ENCODE results near the gene ZDHHC9.

ZDHHC9 gene

DNA sequence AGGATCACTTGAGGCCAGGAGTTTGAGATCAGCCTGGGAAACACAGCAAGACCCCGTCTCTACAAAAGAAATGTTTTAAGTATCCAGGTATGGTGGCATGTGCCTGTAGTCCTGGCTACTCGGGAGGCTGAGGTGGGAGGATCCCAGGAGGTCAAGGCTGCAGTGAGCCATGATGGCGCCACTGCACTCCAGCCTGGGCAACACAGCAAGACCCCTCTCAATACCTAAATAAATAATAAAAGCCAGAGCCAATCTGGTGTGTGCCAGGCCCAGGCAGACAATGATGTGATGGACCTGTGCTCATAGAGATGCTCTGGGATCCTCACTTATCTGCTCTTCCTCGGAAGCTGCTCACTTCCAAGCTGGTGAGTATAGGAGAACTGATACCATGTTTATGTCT is 82.1 kb downstream of the ZDHHC9 start:
- Histone ChIP-seq H3K36me3 (ENCODE audit: insufficient read depth, low read length) (no peaks in the 10 kb centered on the region), H3K4me3 (ENCODE audit: low read length, poor library complexity, severe bottlenecking) (no peak overlapping the region), H3K27me3 (ENCODE audit: insufficient read depth, low read length, poor library complexity, severe bottlenecking) (no peaks in the 10 kb centered on the region), H3K4me2 (ENCODE audit: low read depth, low read length, poor library complexity, severe bottlenecking) (no peak overlapping the region), H3F3A (ENCODE audit: low read depth) (no peaks in the 10 kb centered on the region), H2AFZ (ENCODE audit: low read length) (no peak overlapping the region), H3K4me1 (ENCODE audit: insufficient read depth, low read length, poor library complexity, severe bottlenecking) (peaks cover 50% of the 10 kb centered on the region), H3K9ac (ENCODE audit: low read depth, low read length, poor library complexity, severe bottlenecking) (no peak overlapping the region), H3K9me2 (replicated peaks; ENCODE audit: low read depth, low read length) (no peaks in the 10 kb centered on the region), H3K9me3 (ENCODE audit: insufficient read depth, low read depth, low read length) (no peaks in the 10 kb centered on the region), H3K79me2 (ENCODE audit: insufficient read depth, low read length) (no peaks in the 10 kb centered on the region), H4K20me1 (ENCODE audit: insufficient read depth, low read length, poor library complexity, severe bottlenecking) (no peaks in the 10 kb centered on the region)
- TF ChIP-seq EZH2phosphoT487 (IDR thresholded peaks at IDR 0.05; ENCODE audit: borderline replicate concordance), result no peak
- TF ChIP-seq, protein P1, sequence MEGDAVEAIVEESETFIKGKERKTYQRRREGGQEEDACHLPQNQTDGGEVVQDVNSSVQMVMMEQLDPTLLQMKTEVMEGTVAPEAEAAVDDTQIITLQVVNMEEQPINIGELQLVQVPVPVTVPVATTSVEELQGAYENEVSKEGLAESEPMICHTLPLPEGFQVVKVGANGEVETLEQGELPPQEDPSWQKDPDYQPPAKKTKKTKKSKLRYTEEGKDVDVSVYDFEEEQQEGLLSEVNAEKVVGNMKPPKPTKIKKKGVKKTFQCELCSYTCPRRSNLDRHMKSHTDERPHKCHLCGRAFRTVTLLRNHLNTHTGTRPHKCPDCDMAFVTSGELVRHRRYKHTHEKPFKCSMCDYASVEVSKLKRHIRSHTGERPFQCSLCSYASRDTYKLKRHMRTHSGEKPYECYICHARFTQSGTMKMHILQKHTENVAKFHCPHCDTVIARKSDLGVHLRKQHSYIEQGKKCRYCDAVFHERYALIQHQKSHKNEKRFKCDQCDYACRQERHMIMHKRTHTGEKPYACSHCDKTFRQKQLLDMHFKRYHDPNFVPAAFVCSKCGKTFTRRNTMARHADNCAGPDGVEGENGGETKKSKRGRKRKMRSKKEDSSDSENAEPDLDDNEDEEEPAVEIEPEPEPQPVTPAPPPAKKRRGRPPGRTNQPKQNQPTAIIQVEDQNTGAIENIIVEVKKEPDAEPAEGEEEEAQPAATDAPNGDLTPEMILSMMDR (conservative IDR thresholded peaks at IDR 0.05; ENCODE audit: low read length), result no peak

DNA sequence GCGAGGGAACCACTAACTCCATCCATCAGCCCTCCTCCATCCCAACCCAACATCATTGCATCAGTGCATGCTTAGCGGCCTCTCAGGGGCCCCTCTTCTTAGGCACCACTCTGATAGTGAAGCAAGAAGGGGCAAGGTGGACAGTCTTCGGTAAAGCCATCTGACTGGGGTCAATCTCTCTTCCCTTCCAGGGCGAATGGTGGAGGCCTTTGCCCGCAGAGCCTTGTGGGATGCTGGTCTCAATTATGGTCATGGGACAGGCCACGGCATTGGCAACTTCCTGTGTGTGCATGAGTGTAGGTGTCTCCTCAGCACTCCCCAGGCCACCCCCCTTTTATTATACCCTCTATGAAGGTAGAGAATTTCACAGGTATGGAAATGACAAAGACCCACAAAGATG is 82.7 kb downstream of the ZDHHC9 start:
- TF ChIP-seq, protein P1 (conservative IDR thresholded peaks at IDR 0.05; ENCODE audit: low read length), result no peak
- no peak for TF ChIP-seq EZH2phosphoT487 (IDR thresholded peaks at IDR 0.05; ENCODE audit: borderline replicate concordance)

DNA sequence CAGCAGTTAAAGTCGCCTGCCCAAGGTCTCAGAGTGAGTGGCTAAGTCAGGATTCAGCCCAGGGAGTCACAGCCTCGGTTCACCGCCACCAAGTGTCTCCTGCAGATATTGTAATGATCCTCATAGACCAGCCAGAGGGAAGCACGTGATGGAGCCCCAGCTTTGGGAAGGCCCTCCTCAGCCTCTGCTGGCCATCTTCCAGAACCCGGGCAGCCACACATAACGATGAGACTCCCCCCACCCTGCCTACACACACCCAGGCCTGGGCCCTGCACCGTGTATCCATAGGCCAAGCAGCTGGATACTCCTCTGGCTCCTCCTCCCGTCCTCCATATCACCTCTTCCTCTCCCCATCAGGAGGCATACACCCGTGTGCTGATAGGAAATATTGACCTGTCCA is 83.5 kb downstream of the ZDHHC9 start:
- H3K9ac ChIP-seq (ENCODE audit: low read depth, low read length, poor library complexity, severe bottlenecking), result peak overlapping the region; percentile 60
- no peaks in the 10 kb centered on the region for H4K20me1 ChIP-seq (ENCODE audit: insufficient read depth, low read length, poor library complexity, severe bottlenecking)
- no peaks in the 10 kb centered on the region for H3K9me2 ChIP-seq (replicated peaks; ENCODE audit: low read depth, low read length)
- peak overlapping the region; percentile 54 for H3K4me3 ChIP-seq (ENCODE audit: low read length, poor library complexity, severe bottlenecking)
- no peaks in the 10 kb centered on the region for H3K27me3 ChIP-seq (ENCODE audit: insufficient read depth, low read length, poor library complexity, severe bottlenecking)
- TF ChIP-seq, protein P1 (conservative IDR thresholded peaks at IDR 0.05; ENCODE audit: low read length), result no peak
- TF ChIP-seq EZH2phosphoT487 (IDR thresholded peaks at IDR 0.05; ENCODE audit: borderline replicate concordance), result no peak
- H3K4me1 ChIP-seq (ENCODE audit: insufficient read depth, low read length, poor library complexity, severe bottlenecking), result peaks cover 43% of the 10 kb centered on the region
- no peak overlapping the region; the same call in 1 of the 2 replicates for H2AFZ ChIP-seq (ENCODE audit: low read length)
- no peaks in the 10 kb centered on the region for H3F3A ChIP-seq (ENCODE audit: low read depth)
- H3K9me3 ChIP-seq (ENCODE audit: insufficient read depth, low read depth, low read length), result no peaks in the 10 kb centered on the region
- H3K4me2 ChIP-seq (ENCODE audit: low read depth, low read length, poor library complexity, severe bottlenecking), result peak overlapping the region; percentile 71
- no peaks in the 10 kb centered on the region for H3K36me3 ChIP-seq (ENCODE audit: insufficient read depth, low read length)
- H3K79me2 ChIP-seq (ENCODE audit: insufficient read depth, low read length), result no peaks in the 10 kb centered on the region

More for the DNA sequence above, 82.7 kb downstream of the ZDHHC9 start:
- H3F3A ChIP-seq (ENCODE audit: low read depth), result no peaks in the 10 kb centered on the region
- H3K9ac ChIP-seq (ENCODE audit: low read depth, low read length, poor library complexity, severe bottlenecking), result no peak overlapping the region
- H3K4me3 ChIP-seq (ENCODE audit: low read length, poor library complexity, severe bottlenecking), result no peak overlapping the region
- no peak overlapping the region for H3K4me2 ChIP-seq (ENCODE audit: low read depth, low read length, poor library complexity, severe bottlenecking)
- H3K36me3 ChIP-seq (ENCODE audit: insufficient read depth, low read length), result no peaks in the 10 kb centered on the region
- no peak overlapping the region for H2AFZ ChIP-seq (ENCODE audit: low read length)
- no peaks in the 10 kb centered on the region for H4K20me1 ChIP-seq (ENCODE audit: insufficient read depth, low read length, poor library complexity, severe bottlenecking)
- H3K9me2 ChIP-seq (replicated peaks; ENCODE audit: low read depth, low read length), result no peaks in the 10 kb centered on the region
- H3K27me3 ChIP-seq (ENCODE audit: insufficient read depth, low read length, poor library complexity, severe bottlenecking), result no peaks in the 10 kb centered on the region
- H3K9me3 ChIP-seq (ENCODE audit: insufficient read depth, low read depth, low read length), result no peaks in the 10 kb centered on the region
- no peaks in the 10 kb centered on the region for H3K79me2 ChIP-seq (ENCODE audit: insufficient read depth, low read length)
- peaks cover 44% of the 10 kb centered on the region for H3K4me1 ChIP-seq (ENCODE audit: insufficient read depth, low read length, poor library complexity, severe bottlenecking)
